LNCaP clone FGC (cell line): ENCODE data around the gene IGSF3.
"Not testable (repeated sequence)": the region's sequence is repeated elsewhere in the genome, so short reads cannot be mapped to it uniquely, and the experiment has no call there.

ENCODE experiments used
- DNase-seq: peaks from one replicate; pipeline ENCODE4 v3.0.0-alpha.2; 2011; ENCODE audit warnings: low read depth
- H3K4me3 ChIP-seq: 2 replicates; pipeline ENCODE4 v1.5.1; 2011; ENCODE audit warnings: mild to moderate bottlenecking, low read depth, low read length, control low read depth
- CTCF ChIP-seq: IDR thresholded peaks from 2 replicates; pipeline ENCODE4 v1.5.1; 2012; ENCODE audit warnings: mild to moderate bottlenecking; ENCODE audit not compliant: control insufficient read depth, insufficient read depth; ENCODE audit errors: extremely low read depth

IGSF3 gene

GRCh38 chr1:116630057-116630456 lies 37.5 kb downstream of the IGSF3 start:
- DNase-seq, H3K4me3 ChIP-seq: not testable (repeated sequence)

GRCh38 chr1:116629441-116629840 lies 38.1 kb downstream of the IGSF3 start:
- H3K4me3 ChIP-seq, DNase-seq: not testable (repeated sequence)

- H3K4me3 ChIP-seq = no peak overlapping the region
- TF ChIP-seq CTCF = no peak
- DNase-seq = no peak
Measured at GRCh38 chr1:116628448-116628847, 39.1 kb downstream of the IGSF3 start.

- not testable (repeated sequence) for H3K4me3 ChIP-seq, DNase-seq
Measured at GRCh38 chr1:116627357-116627756, 40.2 kb downstream of the IGSF3 start.

GRCh38 chr1:116626915-116627314 lies 40.6 kb downstream of the IGSF3 start:
- DNase-seq, H3K4me3 ChIP-seq: not testable (repeated sequence)

GRCh38 chr1:116625155-116625554 lies 42.4 kb downstream of the IGSF3 start:
- not testable (repeated sequence) for DNase-seq, H3K4me3 ChIP-seq

- no peak for TF ChIP-seq CTCF
- H3K4me3 ChIP-seq = no peak overlapping the region
- no peak for DNase-seq
Measured at GRCh38 chr1:116624040-116624439, 43.5 kb downstream of the IGSF3 start.

- DNase-seq, H3K4me3 ChIP-seq: not testable (repeated sequence)
Measured at GRCh38 chr1:116622496-116622895, 45.0 kb downstream of the IGSF3 start.

GRCh38 chr1:116621756-116622155 lies 45.8 kb downstream of the IGSF3 start:
- not testable (repeated sequence) for DNase-seq, H3K4me3 ChIP-seq

- not testable (repeated sequence) for H3K4me3 ChIP-seq, DNase-seq
Measured at GRCh38 chr1:116620392-116620791, 47.1 kb downstream of the IGSF3 start.

- DNase-seq = peak; percentile 88
Measured at GRCh38 chr1:116619106-116619505, 48.4 kb downstream of the IGSF3 start.

GRCh38 chr1:116617808-116618207 lies 49.7 kb downstream of the IGSF3 start:
- not testable (repeated sequence) for H3K4me3 ChIP-seq

More at GRCh38 chr1:116619106-116619505, 48.4 kb downstream of the IGSF3 start:
- not testable (repeated sequence) for H3K4me3 ChIP-seq

GRCh38 chr1:116613825-116614224 lies 53.7 kb downstream of the IGSF3 start:
- H3K4me3 ChIP-seq, DNase-seq: not testable (repeated sequence)

More at GRCh38 chr1:116617808-116618207, 49.7 kb downstream of the IGSF3 start:
- not testable (repeated sequence) for DNase-seq

- DNase-seq, H3K4me3 ChIP-seq: not testable (repeated sequence)
Measured at GRCh38 chr1:116609801-116610371, 57.6 kb downstream of the IGSF3 start.

GRCh38 chr1:116608841-116609240 lies 58.7 kb downstream of the IGSF3 start:
- not testable (repeated sequence) for H3K4me3 ChIP-seq, DNase-seq

GRCh38 chr1:116608151-116608550 lies 59.4 kb downstream of the IGSF3 start:
- not testable (repeated sequence) for H3K4me3 ChIP-seq

GRCh38 chr1:116607463-116607862 lies 60.1 kb downstream of the IGSF3 start:
- DNase-seq, H3K4me3 ChIP-seq: not testable (repeated sequence)

More at GRCh38 chr1:116608151-116608550, 59.4 kb downstream of the IGSF3 start:
- not testable (repeated sequence) for DNase-seq

GRCh38 chr1:116606067-116606466 lies 61.5 kb downstream of the IGSF3 start:
- not testable (repeated sequence) for DNase-seq, H3K4me3 ChIP-seq
